PC-9 (cell line): ENCODE data around the gene CHIC2. TPM values are rescaled to one million over a fixed set of nuclear protein-coding genes. Genes with fewer than 3 reads are reported as not detected.
A peak's percentile ranks its signal among the peaks of the same experiment; 100 is the strongest.

Experiments used
- BruUV-seq: library from RNA; stranded (reverse); fragments of 400-500 nt; replicated peaks from 2 replicates; lab custom pipeline; 2021; lab: Mats Ljungman, UMichigan
- CTCF ChIA-PET: fragments of 300-600 bp; sonication (Branson Sonifier 250); formaldehyde crosslinking; loops from one replicate; lab custom pipeline; 2022; ENCODE audit warnings: antibody characterized with exemption; lab: Charles Lee
- POLR2A ChIA-PET: fragments of 300-600 bp; sonication (Branson Sonifier 250); formaldehyde crosslinking; loops from one replicate; lab custom pipeline; 2022; ENCODE audit warnings: antibody characterized with exemption; ENCODE audit not compliant: unreplicated experiment; lab: Charles Lee
- DNase-seq, 2 experiments: peaks; one replicate each; pipeline versions ENCODE4 v3.0.0 to v3.0.0-alpha.2; 2015 to 2022; ENCODE audit warnings: mixed read lengths in 1 of 2
- H2AFZ ChIP-seq: fragments of 200-600 bp; sonication (generic); 2 replicates; pipeline ENCODE4 v1.8.1; 2017; ENCODE audit warnings: antibody characterized with exemption
- H3F3A ChIP-seq: fragments of 200-600 bp; sonication (generic); 2 replicates; pipeline ENCODE4 v1.8.1; 2017; ENCODE audit warnings: antibody characterized with exemption, mild to moderate bottlenecking, low read depth; ENCODE audit not compliant: insufficient read depth
- H3K27ac ChIP-seq: fragments of 200-600 bp; sonication (generic); 2 replicates; pipeline ENCODE4 v1.6.1; 2016; ENCODE audit warnings: mixed run types
- H3K27me3 ChIP-seq: fragments of 200-600 bp; sonication (generic); 2 replicates; pipeline ENCODE4 v1.6.1; 2016; ENCODE audit warnings: low read depth, mixed run types; ENCODE audit not compliant: insufficient read depth
- H3K36me3 ChIP-seq: fragments of 200-600 bp; sonication (generic); 2 replicates; pipeline ENCODE4 v1.6.1; 2016; ENCODE audit warnings: low read depth, mixed run types
- H3K4me1 ChIP-seq: fragments of 200-600 bp; sonication (generic); replicated peaks from 2 replicates; pipeline ENCODE4 v1.6.1; 2016; ENCODE audit warnings: mixed run types; ENCODE audit not compliant: insufficient read depth
- H3K4me2 ChIP-seq: fragments of 200-600 bp; sonication (generic); 2 replicates; pipeline ENCODE4 v1.6.1; 2017; ENCODE audit warnings: mixed run types
- H3K4me3 ChIP-seq: fragments of 200-600 bp; sonication (generic); 2 replicates; pipeline ENCODE4 v1.6.1; 2016; ENCODE audit warnings: mixed run types
- H3K79me2 ChIP-seq: fragments of 200-600 bp; sonication (generic); 2 replicates; pipeline ENCODE4 v1.6.1; 2017; ENCODE audit warnings: low read depth, mixed run types
- H3K9me2 ChIP-seq: fragments of 200-600 bp; sonication (generic); 2 replicates; pipeline ENCODE4 v1.8.1; 2017; ENCODE audit warnings: mild to moderate bottlenecking; ENCODE audit not compliant: insufficient read depth
- H3K9me3 ChIP-seq: fragments of 200-600 bp; sonication (generic); 2 replicates; pipeline ENCODE4 v1.8.1; 2016; ENCODE audit warnings: low read depth; ENCODE audit not compliant: insufficient read depth
- H4K20me1 ChIP-seq: fragments of 200-600 bp; sonication (generic); 2 replicates; pipeline ENCODE4 v1.8.1; 2017; ENCODE audit not compliant: insufficient read depth
- EZH2 ChIP-seq: fragments of 200-600 bp; sonication (generic); IDR thresholded peaks from 2 replicates; pipeline ENCODE4 v1.8.0; 2017; ENCODE audit warnings: antibody characterized with exemption, low read depth
- intact Hi-C: fragments of 100-400 bp; cut with micrococcal nuclease; formaldehyde crosslinking; loops from one replicate; pipeline ENCODE4 v1.10.0; 2022; ENCODE audit not compliant: unreplicated experiment
- total RNA-seq: library from RNA; stranded (reverse); gene quantifications from 2 replicates; pipeline ENCODE4 v1.2.3, GENCODE V29; 2021
- TF ChIP-seq, protein P1 (sequence below): fragments of 200-600 bp; sonication (generic); conservative IDR thresholded peaks from 2 replicates; pipeline ENCODE4 v1.6.1; 2017; ENCODE audit warnings: mixed run types, antibody characterized with exemption, mild to moderate bottlenecking, moderate library complexity

Gene CHIC2
- total RNA-seq, 1 experiment from 2014 or later: 12.1 TPM

DNA sequence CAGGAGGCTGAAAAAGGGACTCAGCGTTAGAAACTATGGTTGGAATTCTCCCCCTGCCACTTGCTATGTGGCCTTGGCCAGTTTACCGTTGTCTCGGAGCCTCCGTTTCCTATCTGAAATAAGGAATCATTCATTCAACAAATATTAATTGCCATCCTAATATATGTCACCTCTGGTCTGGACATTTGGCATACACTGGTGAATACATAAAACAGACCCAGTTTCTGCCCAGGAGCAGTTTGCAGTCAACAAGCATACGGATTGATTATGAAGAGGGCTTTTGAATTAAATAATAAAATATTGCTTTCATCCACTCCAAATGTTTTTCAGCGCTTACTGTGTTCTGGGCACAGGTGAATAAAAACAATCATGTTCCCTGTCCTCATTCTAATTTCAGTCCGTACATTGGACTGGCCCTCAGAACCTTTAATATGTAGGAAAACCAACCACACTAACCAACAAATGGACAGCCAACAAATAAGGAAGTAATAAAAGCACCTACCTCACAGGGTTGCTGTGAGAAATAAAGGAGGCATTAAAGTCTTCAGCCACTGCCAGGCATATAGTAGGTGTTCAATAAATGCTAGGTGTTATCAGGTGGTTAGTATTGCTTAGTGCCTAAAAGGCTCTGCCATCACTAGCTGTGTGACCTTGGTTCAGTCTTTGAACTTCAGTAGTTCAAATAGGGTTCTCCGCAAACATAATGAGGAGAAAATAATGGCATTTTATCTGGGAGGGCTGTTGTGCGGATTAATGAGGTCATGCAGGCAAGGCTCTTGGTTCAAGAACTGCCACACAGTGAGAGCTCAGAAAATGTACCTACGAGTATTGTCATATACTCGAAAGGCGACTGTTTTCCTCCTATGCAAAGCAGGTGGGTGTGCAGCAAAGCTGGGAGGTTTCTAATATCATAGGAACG is 28.3 kb upstream of the CHIC2 start:
- no peak overlapping the region for H3K27ac ChIP-seq
- BruUV-seq: no TSS peak
- peak overlapping the region; percentile 69 for H3K4me3 ChIP-seq
- DNase-seq: no peak
- no peaks in the 10 kb centered on the region for H3K9me3 ChIP-seq
- H3K4me2 ChIP-seq: peak overlapping the region; percentile 93
- H3K4me1 ChIP-seq: peaks cover 3% of the 10 kb centered on the region; the same call in 1 of the 2 replicates
- peak overlapping the region; percentile 79 for H2AFZ ChIP-seq
- intact Hi-C loops: loop anchor here (10.0 kb wide), 1 partner anchor 122 kb away; no protein-coding TSS in a partner anchor
- ChIA-PET CTCF (no interaction called here), POLR2A (no interaction called here)
- H4K20me1 ChIP-seq: no peaks in the 10 kb centered on the region
- no peaks in the 10 kb centered on the region for H3K9me2 ChIP-seq
- H3K27me3 ChIP-seq: no peaks in the 10 kb centered on the region
- no peaks in the 10 kb centered on the region for H3F3A ChIP-seq
- no peaks in the 10 kb centered on the region for H3K79me2 ChIP-seq
- TF ChIP-seq, protein P1, sequence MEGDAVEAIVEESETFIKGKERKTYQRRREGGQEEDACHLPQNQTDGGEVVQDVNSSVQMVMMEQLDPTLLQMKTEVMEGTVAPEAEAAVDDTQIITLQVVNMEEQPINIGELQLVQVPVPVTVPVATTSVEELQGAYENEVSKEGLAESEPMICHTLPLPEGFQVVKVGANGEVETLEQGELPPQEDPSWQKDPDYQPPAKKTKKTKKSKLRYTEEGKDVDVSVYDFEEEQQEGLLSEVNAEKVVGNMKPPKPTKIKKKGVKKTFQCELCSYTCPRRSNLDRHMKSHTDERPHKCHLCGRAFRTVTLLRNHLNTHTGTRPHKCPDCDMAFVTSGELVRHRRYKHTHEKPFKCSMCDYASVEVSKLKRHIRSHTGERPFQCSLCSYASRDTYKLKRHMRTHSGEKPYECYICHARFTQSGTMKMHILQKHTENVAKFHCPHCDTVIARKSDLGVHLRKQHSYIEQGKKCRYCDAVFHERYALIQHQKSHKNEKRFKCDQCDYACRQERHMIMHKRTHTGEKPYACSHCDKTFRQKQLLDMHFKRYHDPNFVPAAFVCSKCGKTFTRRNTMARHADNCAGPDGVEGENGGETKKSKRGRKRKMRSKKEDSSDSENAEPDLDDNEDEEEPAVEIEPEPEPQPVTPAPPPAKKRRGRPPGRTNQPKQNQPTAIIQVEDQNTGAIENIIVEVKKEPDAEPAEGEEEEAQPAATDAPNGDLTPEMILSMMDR: no peak
- no peak for TF ChIP-seq EZH2
- no peaks in the 10 kb centered on the region for H3K36me3 ChIP-seq

DNA sequence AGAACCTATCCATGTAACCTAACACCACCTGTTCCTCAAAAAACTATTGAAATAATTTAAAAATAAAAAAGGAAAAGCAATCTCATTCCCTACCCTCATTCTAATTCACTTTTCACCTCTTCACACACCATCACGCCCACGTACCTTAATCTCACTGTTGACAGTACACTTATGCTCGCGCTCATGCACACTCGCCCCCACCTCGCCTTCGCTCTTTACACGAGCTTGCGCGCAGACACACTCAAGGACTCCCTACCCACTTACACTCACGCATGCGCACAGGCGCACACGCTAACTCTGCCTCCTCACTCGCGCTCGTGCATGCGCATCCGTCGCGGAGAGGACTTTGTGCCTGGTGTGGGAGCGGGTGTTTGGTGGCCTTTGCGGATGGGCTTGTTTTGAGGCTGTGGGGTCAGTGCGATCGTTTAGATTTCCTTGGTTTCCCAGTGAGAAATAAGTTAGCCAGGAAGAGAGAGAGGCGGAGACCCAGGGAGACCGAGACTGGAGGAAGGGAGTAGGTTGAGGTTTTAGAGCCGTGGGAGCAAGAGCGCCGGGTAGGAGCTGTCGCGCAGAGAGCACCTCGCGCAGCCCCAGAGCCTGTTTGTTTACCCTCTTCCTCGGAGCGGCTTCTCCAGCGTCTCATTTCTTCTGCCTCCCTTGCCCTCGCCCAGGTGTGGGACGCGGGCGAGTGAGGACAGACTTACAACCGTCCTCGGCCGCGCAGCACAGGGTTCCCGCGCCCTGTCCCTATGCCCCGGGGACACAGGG is 27.4 kb upstream of the CHIC2 start:
- H3K27me3 ChIP-seq: no peaks in the 10 kb centered on the region
- H2AFZ ChIP-seq: peak overlapping the region; percentile 79
- no peaks in the 10 kb centered on the region for H3K9me3 ChIP-seq
- peak overlapping the region; percentile 69 for H3K4me3 ChIP-seq
- no peaks in the 10 kb centered on the region for H3K9me2 ChIP-seq
- no peak overlapping the region for H3K27ac ChIP-seq
- POLR2A ChIA-PET: no interaction called here
- no peaks in the 10 kb centered on the region for H4K20me1 ChIP-seq
- BruUV-seq: no TSS peak
- H3K36me3 ChIP-seq: no peaks in the 10 kb centered on the region
- peaks cover 3% of the 10 kb centered on the region; the same call in 1 of the 2 replicates for H3K4me1 ChIP-seq
- CTCF ChIA-PET: no interaction called here
- peak overlapping the region; percentile 93 for H3K4me2 ChIP-seq
- peak in 1 of 2 experiments; percentile 44 for DNase-seq
- intact Hi-C loops: loop anchor here (10.0 kb wide), 1 partner anchor 123 kb away; no protein-coding TSS in a partner anchor
- no peak for TF ChIP-seq EZH2
- TF ChIP-seq, protein P1: no peak
- H3F3A ChIP-seq: no peaks in the 10 kb centered on the region
- H3K79me2 ChIP-seq: no peaks in the 10 kb centered on the region
